HG02943 (cell line): ENCODE data around the gene PRTFDC1.

Experiments used
- ATAC-seq: cut with Tn5 transposase; IDR thresholded peaks from one replicate; pipeline ENCODE4 v1.9.1; 2021; ENCODE audit warnings: mild to moderate bottlenecking, low read depth, moderate library complexity; ENCODE audit not compliant: unreplicated experiment

Gene PRTFDC1

GRCh38 chr10:24908793-24909423, 43.5 kb downstream of the PRTFDC1 start:
- ATAC-seq: no peak

- ATAC-seq: no peak
These were observed 44.5 kb downstream of the PRTFDC1 start for GRCh38 chr10:24907956-24908355.

GRCh38 chr10:24906372-24906771, 46.0 kb downstream of the PRTFDC1 start:
- ATAC-seq: no peak

GRCh38 chr10:24904824-24905223, 47.6 kb downstream of the PRTFDC1 start:
- ATAC-seq: no peak

- no peak for ATAC-seq
These were observed 50.0 kb downstream of the PRTFDC1 start for GRCh38 chr10:24902400-24902728.

GRCh38 chr10:24901686-24902399, 50.6 kb downstream of the PRTFDC1 start:
- ATAC-seq: peak; percentile 58

GRCh38 chr10:24900888-24901685, 51.3 kb downstream of the PRTFDC1 start:
- peak; percentile 69 for ATAC-seq

GRCh38 chr10:24899571-24899970, 52.8 kb downstream of the PRTFDC1 start:
- no peak for ATAC-seq

- no peak for ATAC-seq
These were observed 53.9 kb downstream of the PRTFDC1 start for GRCh38 chr10:24898501-24898900.

GRCh38 chr10:24897326-24897926, 55.0 kb downstream of the PRTFDC1 start:
- no peak for ATAC-seq

GRCh38 chr10:24894728-24895127, 57.7 kb downstream of the PRTFDC1 start:
- ATAC-seq: no peak

GRCh38 chr10:24894309-24894708, 58.1 kb downstream of the PRTFDC1 start:
- ATAC-seq: no peak

- no peak for ATAC-seq
These were observed 59.3 kb downstream of the PRTFDC1 start for GRCh38 chr10:24893127-24893526.

- ATAC-seq: no peak
These were observed 60.6 kb downstream of the PRTFDC1 start for GRCh38 chr10:24891823-24892222.

- ATAC-seq: no peak
These were observed 62.8 kb downstream of the PRTFDC1 start for GRCh38 chr10:24889639-24890038.

- ATAC-seq: peak; percentile 32
These were observed 64.6 kb downstream of the PRTFDC1 start for GRCh38 chr10:24887855-24888231.

GRCh38 chr10:24886290-24886680, 66.1 kb downstream of the PRTFDC1 start:
- ATAC-seq: no peak

- no peak for ATAC-seq
These were observed 66.7 kb downstream of the PRTFDC1 start for GRCh38 chr10:24885551-24886289.

- no peak for ATAC-seq
These were observed 67.6 kb downstream of the PRTFDC1 start for GRCh38 chr10:24884793-24885192.

GRCh38 chr10:24884316-24884715, 68.1 kb downstream of the PRTFDC1 start:
- no peak for ATAC-seq

GRCh38 chr10:24883176-24883575, 69.2 kb downstream of the PRTFDC1 start:
- ATAC-seq: no peak
